HG02588 (cell line): ENCODE results near the gene LRBA.

Experiments
- ATAC-seq: cut with Tn5 transposase; IDR thresholded peaks from one replicate; pipeline ENCODE4 v1.9.1; 2021; ENCODE audit warnings: mild to moderate bottlenecking, moderate library complexity; ENCODE audit not compliant: unreplicated experiment

LRBA gene

GRCh38 chr4:150462743-150463142 is 552.3 kb downstream of the LRBA start:
- ATAC-seq = no peak

DNA sequence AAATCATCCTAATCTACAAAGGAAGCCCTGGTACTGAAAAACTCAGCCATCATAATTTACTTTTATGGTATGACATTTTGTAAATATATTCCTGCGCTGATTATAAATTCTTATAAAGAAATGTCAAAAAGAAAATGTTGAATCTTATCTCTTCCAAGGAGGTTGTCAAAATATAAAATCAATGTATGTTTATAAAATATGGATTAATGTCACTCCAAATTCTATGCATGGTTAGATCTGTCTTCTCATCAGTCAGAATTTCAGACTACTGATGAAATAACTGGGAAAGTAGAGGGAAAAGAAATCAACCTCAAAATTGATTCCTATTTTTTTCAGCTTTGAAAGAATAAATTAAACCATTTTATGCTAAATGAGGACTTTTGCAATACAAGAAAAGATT is 553.1 kb downstream of the LRBA start:
- no peak for ATAC-seq

DNA sequence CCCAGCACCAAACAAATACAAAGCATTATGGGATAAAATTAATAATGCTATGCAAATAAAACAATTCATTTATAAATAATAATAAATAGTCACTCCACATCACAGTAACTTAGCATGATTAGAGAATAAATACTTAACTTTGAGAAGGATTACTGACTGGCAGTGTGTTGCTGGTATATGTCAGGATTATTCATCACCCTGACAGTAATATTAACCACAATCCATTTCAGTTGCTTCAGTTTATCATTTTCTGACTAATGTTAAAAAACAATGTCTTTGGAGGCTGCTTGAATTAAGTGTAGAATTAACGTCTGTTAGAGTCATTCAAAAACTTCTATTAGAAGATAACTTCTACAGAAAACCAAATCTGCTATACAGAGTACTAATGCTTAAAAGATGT is 557.3 kb downstream of the LRBA start:
- ATAC-seq = no peak

GRCh38 chr4:150451883-150452282 is 563.2 kb downstream of the LRBA start:
- no peak for ATAC-seq

- no peak for ATAC-seq
Observed at GRCh38 chr4:150447356-150447755, 567.7 kb downstream of the LRBA start.

DNA sequence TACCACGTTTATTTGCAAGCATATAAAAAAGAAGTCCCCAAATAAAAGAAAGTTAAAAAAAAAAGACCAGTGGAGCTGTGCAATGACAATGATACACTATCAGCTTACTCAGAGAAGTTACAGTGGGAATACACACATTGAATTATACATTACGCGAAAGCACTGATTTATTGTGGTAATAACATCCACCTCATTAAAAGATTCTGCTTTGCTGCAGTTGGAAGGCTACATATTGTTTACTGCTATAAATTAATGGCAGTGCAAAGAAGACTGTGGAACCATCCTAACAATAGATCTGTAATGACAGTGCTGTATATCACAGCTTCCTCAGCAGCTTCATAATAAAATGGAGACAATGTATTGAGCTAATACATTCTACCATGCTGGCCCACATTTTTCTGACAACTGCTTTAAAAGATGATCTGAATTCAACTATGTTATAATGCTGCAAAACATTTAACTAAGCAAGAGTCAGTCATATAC is 575.6 kb downstream of the LRBA start:
- no peak for ATAC-seq

- no peak for ATAC-seq
Observed at GRCh38 chr4:150436598-150437370, 578.3 kb downstream of the LRBA start.

DNA sequence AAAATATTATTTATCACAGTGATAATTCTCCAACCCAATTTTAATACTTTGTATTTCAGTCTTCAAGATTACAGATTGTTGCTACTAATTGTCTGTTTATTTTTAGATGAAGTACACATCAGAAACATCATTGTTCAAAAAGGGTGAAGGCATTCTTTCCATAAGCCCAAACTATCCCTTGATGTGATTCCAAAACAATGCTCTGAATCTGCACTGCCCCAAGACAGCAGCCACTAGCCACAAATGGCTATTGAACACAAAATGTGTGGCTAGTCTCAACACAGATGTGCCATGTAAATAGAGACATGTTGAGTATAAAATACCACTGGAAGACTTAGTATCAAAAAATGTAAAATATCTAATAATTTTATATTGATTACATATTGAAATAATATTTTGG is 583.9 kb downstream of the LRBA start:
- ATAC-seq = no peak

DNA sequence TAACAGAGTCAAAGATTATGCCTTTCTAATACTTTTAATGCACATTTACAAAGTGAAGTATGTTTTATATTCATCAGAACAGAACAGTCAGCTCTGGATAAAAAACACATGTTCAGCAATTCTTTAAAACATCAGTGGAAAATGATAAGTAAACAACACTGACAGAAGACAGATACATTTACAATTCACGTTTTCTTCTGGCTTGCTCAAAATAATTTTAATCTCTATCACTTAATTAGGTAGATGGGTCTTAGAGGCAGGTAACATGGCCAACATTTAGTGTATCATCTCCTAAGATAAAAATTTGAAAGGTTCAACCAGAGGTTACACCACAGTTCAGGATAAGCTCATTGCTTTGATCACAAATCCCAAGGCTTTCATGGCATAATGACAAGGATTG is 589.9 kb downstream of the LRBA start:
- ATAC-seq = no peak

DNA sequence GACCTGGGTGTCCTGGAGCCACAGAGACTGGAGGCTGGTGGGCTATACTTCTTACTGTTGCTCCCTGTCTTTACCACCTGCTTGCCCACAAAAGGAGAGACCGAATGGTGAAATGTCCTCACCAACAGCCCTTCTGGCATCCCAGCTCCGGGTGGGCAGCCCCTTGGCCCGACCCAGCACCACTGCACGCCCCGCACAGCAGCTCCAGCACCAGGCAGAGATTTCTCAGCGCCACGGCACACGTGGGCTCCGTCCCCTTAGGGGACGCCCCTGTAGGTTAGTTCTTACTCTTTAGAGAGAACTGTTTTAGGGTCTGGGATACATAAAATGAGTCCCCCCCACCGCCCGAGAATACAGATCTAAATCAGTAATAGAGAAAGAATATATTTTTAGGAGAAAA is 591.6 kb downstream of the LRBA start:
- no peak for ATAC-seq

GRCh38 chr4:150423074-150423473 is 592.0 kb downstream of the LRBA start:
- no peak for ATAC-seq

GRCh38 chr4:150421612-150422011 is 593.5 kb downstream of the LRBA start:
- no peak for ATAC-seq

DNA sequence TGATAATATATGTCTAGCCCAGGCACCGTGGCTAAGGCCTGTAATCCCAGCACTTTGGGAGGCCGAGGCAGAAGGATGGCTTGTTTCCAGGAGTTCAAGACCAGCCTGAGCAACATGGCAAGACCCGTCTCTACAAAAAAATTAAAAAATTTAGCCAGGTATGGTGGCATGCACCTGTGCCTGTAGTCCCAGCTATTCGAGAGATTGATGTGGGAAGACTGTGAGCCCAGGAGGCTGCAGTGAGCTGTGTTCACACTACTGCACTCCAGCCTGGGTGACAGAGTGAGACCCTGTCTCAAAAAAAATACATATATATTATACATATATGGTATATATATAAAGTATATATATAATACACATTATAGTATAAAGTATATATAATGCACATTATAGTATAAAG is 595.1 kb downstream of the LRBA start:
- ATAC-seq = no peak

DNA sequence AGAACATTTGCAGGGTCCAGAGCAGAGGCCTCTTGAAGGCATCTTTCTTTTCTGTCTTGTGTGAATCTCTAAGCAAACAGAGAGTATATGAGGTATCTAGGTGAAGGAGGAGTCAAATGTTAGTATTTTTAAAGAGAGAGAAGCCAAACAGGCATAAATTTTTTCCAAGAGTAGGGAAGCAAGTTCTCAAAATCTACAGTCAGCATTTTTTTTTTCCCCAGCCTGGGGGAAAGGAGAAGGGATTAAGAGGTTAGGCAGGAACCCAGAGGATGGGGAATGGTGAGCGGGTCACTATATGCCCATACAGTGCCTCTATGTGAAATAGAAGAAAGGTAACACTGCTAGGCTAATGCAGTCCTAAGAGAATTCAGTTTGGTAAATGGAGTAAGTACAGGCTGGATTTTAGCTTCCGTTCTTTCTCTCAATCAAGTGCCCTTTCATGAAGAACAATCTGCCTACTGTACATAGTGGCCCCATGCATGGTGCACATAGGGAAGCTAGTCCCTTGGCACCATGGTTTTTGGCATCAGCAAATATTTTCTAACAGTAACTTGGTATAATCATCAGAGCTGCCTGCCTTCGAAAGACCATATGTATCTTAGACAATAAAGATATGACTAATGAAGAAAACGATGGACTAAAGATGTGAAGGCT is 596.2 kb downstream of the LRBA start:
- ATAC-seq = no peak

DNA sequence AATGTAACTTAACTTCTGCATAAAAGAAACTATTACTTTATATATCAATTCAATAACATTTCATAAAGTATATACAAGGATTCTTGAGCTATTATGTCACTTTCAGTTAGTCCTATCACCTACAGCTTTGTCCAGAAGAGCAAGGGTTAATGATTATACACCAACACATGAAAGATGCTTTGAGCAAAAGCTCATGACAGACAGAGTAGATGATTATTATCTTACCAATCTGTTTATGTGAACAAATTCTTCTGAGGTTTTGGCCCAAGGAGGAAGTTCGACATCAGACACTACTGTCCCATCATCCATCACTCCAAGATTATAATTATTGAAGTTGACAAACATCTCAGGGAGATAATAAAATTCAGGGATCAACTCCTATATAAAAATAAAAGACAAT is 599.9 kb downstream of the LRBA start:
- no peak for ATAC-seq

GRCh38 chr4:150411520-150411919 is 603.6 kb downstream of the LRBA start:
- no peak for ATAC-seq

DNA sequence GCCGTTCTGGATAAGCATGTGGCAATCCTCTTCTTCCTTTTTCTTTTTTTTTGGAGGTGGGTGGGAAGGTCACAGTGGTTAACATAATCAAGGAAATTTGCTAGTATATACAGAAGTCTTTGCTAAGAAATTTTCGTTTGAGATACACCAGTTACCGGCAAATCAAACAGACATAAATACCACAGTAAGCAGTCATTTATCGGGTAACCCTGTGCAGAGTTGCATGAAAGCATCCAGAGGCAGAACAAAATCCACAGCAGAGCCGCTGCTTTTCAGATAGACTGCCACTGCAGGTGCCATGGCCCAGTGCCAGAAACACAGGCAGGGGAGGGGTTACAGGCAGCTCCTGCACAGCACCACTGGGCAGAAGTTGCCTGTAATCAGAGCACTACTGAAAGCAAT is 612.2 kb downstream of the LRBA start:
- ATAC-seq = peak; percentile 71

- no peak for ATAC-seq
Observed at GRCh38 chr4:150401083-150401687, 613.9 kb downstream of the LRBA start.

DNA sequence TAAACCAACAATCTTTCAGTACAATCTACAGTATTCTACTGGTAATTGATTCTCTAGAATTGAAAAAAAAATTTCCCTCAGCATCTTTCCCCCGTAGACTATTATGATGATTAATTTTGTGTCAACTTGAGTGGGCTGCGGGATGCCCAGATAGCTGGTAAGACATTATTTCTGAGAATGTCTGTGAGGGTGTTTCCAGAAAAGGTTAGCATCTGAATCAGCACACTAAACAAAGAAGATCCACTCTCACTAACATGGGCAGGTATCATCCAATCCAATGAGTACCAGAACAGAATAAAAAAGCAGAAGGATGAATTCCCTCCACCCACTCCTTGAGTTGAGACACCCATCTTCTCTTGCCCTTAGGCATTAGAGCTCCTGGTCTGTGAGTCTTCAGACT is 619.2 kb downstream of the LRBA start:
- no peak for ATAC-seq

DNA sequence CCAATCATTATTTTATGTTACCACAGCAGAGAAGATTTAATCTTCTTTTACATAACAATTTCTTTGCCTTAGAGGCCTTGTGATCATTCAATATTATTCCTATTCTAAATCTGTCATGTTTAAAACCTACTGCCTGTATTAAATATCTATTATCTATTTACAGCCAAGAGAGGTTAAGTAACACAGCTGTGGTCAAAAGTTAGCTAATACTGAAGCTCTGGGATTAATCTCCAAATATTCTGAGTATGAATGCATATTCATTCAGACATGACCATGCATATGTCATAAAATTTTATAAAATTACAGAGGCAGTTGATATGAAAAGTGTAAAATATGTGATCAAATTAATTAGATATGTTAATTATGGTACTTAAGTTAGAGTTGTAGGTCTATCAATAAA is 621.0 kb downstream of the LRBA start:
- no peak for ATAC-seq

GRCh38 chr4:150391052-150391451 is 624.0 kb downstream of the LRBA start:
- no peak for ATAC-seq

DNA sequence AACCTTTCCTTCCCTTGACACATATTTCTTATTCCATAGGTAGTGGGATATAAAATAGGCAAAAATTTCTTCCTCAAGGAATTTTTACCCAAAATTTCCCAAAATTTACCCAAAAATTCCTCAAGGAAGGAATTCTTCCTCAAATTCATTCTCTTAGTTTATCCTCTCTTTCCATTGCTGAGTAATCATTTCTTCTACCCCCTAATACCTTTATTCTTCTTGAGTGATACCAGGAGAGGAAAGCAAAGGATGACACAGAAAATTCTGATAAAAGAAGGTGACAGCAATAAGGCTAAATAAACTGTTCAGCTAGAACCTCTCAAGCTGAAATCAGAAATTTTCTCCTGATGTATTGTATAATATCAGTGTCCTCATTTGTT is 624.6 kb downstream of the LRBA start:
- no peak for ATAC-seq
